H9 (cell line): ENCODE measurements around the gene KAZN. TPM values are rescaled to one million over a fixed set of nuclear protein-coding genes. Genes with fewer than 3 reads are reported as not detected.

Experiments used
- DNase-seq: peaks from one replicate; pipeline ENCODE4 v3.0.0-alpha.2; 2017
- H2AFZ ChIP-seq: one replicate; pipeline ENCODE4 v1.6.1; 2013; ENCODE audit warnings: mild to moderate bottlenecking, low read length, control low read depth, moderate library complexity
- H2AK5ac ChIP-seq: 2 replicates; pipeline ENCODE4 v1.6.1; 2013; ENCODE audit warnings: low read length, control low read depth, mixed read lengths; ENCODE audit not compliant: insufficient read length
- H2BK120ac ChIP-seq: one replicate; pipeline ENCODE4 v1.6.1; 2013; ENCODE audit warnings: low read depth, mild to moderate bottlenecking, low read length, control low read depth, inconsistent platforms; ENCODE audit not compliant: poor library complexity, severe bottlenecking
- H2BK12ac ChIP-seq: 2 replicates; pipeline ENCODE4 v1.6.1; 2013; ENCODE audit warnings: low read length, control low read depth, mixed read lengths, low read depth; ENCODE audit not compliant: insufficient read length
- H2BK15ac ChIP-seq: 2 replicates; pipeline ENCODE4 v1.6.1; 2013; ENCODE audit warnings: low read depth, low read length, control low read depth
- H2BK20ac ChIP-seq: one replicate; pipeline ENCODE4 v1.6.1; 2013; ENCODE audit warnings: low read depth, mild to moderate bottlenecking, low read length, control low read depth, inconsistent platforms; ENCODE audit not compliant: poor library complexity, severe bottlenecking
- H2BK5ac ChIP-seq: 2 replicates; pipeline ENCODE4 v1.6.1; 2013; ENCODE audit warnings: low read length, control low read depth, mixed read lengths; ENCODE audit not compliant: insufficient read length
- H3K14ac ChIP-seq: 2 replicates; pipeline ENCODE4 v1.6.1; 2013; ENCODE audit warnings: low read length, control low read depth; ENCODE audit not compliant: insufficient read depth
- H3K18ac ChIP-seq: 2 replicates; pipeline ENCODE4 v1.6.1; 2013; ENCODE audit warnings: low read depth, mild to moderate bottlenecking, mixed read lengths, low read length, control low read depth; ENCODE audit not compliant: insufficient read length
- H3K23ac ChIP-seq: 2 replicates; pipeline ENCODE4 v1.6.1; 2013; ENCODE audit warnings: low read length, control low read depth, mixed read lengths, low read depth; ENCODE audit not compliant: insufficient read length
- H3K23me2 ChIP-seq: 2 replicates; pipeline ENCODE4 v1.6.1; 2013; ENCODE audit warnings: low read depth, mild to moderate bottlenecking, mixed read lengths, low read length, control low read depth; ENCODE audit not compliant: insufficient read length, poor library complexity, severe bottlenecking
- H3K27ac ChIP-seq: 2 replicates; pipeline ENCODE4 v1.5.1; 2013; ENCODE audit warnings: low read length, control low read depth, mixed read lengths, low read depth; ENCODE audit not compliant: insufficient read length
- H3K27me3 ChIP-seq: 2 replicates; pipeline ENCODE4 v1.6.1; 2013; ENCODE audit warnings: low read length, control low read depth, inconsistent platforms; ENCODE audit not compliant: insufficient read depth
- H3K4ac ChIP-seq: 2 replicates; pipeline ENCODE4 v1.6.1; 2013; ENCODE audit warnings: low read depth, mild to moderate bottlenecking, control low read depth, inconsistent platforms, low read length, moderate library complexity
- H3K4me1 ChIP-seq: 2 replicates; pipeline ENCODE4 v1.6.1; 2013; ENCODE audit warnings: low read length, control low read depth, inconsistent platforms; ENCODE audit not compliant: insufficient read depth
- H3K4me2 ChIP-seq: 2 replicates; pipeline ENCODE4 v1.6.1; 2013; ENCODE audit warnings: low read length, control low read depth, mixed read lengths; ENCODE audit not compliant: insufficient read length, insufficient read depth
- H3K56ac ChIP-seq: 2 replicates; pipeline ENCODE4 v1.6.1; 2013; ENCODE audit warnings: low read depth, mild to moderate bottlenecking, mixed read lengths, low read length, control low read depth; ENCODE audit not compliant: insufficient read length
- H3K79me1 ChIP-seq: 2 replicates; pipeline ENCODE4 v1.6.1; 2013; ENCODE audit warnings: low read depth, mild to moderate bottlenecking, moderate library complexity, low read length, control low read depth, inconsistent platforms; ENCODE audit not compliant: insufficient read depth, poor library complexity, severe bottlenecking
- H3K79me2 ChIP-seq: 2 replicates; pipeline ENCODE4 v1.6.1; 2013; ENCODE audit warnings: low read length, control low read depth, inconsistent platforms; ENCODE audit not compliant: insufficient read depth
- H3K9ac ChIP-seq: 2 replicates; pipeline ENCODE4 v1.6.1; 2013; ENCODE audit warnings: low read length, control low read depth, mixed read lengths; ENCODE audit not compliant: insufficient read length; ENCODE audit errors: extremely low read depth
- H3K9me3 ChIP-seq: one replicate; pipeline ENCODE4 v1.6.1; 2013; ENCODE audit warnings: low read depth, low read length, inconsistent platforms; ENCODE audit not compliant: control insufficient read depth
- H3T11ph ChIP-seq: one replicate; pipeline ENCODE4 v1.6.1; 2013; ENCODE audit warnings: mild to moderate bottlenecking, low read length, control low read depth, inconsistent platforms
- H4K20me1 ChIP-seq: one replicate; pipeline ENCODE4 v1.6.1; 2013; ENCODE audit not compliant: control insufficient read depth, insufficient read length, insufficient read depth
- H4K5ac ChIP-seq: 2 replicates; pipeline ENCODE4 v1.6.1; 2013; ENCODE audit warnings: low read depth, mild to moderate bottlenecking, mixed read lengths, low read length, control low read depth; ENCODE audit not compliant: insufficient read length
- H4K8ac ChIP-seq: replicated peaks from 2 replicates; pipeline ENCODE4 v1.6.1; 2013; ENCODE audit warnings: low read length, control low read depth, mixed read lengths, low read depth; ENCODE audit not compliant: insufficient read length
- H4K91ac ChIP-seq: 2 replicates; pipeline ENCODE4 v1.6.1; 2013; ENCODE audit warnings: low read depth, mild to moderate bottlenecking, moderate library complexity, mixed read lengths, low read length, control low read depth; ENCODE audit not compliant: insufficient read length
- H3K27ac Mint-ChIP-seq, 3 experiments: 2 replicates in 2 of 3; 3 replicates in 1 of 3; pipeline ENCODE4 v1.8.0; 2020 to 2021; ENCODE audit warnings: mixed read lengths in 3 of 3, mild to moderate bottlenecking in 1 of 3, moderate library complexity in 1 of 3
- H3K27me3 Mint-ChIP-seq: 2 replicates; pipeline ENCODE4 v1.8.0; 2021; ENCODE audit warnings: low read depth, mild to moderate bottlenecking, moderate library complexity, mixed read lengths
- H3K36me3 Mint-ChIP-seq, 3 experiments: 2 replicates in 2 of 3; 3 replicates in 1 of 3; pipeline ENCODE4 v1.8.0; 2020 to 2021; ENCODE audit warnings: low read depth in 3 of 3, mixed read lengths in 3 of 3; ENCODE audit not compliant: insufficient read depth in 1 of 3
- H3K4me1 Mint-ChIP-seq, 2 experiments: 2 replicates each; pipeline ENCODE4 v1.8.0; 2020; ENCODE audit warnings: mixed read lengths in 2 of 2
- H3K4me3 Mint-ChIP-seq, 2 experiments: 2 replicates in 1 of 2; 3 replicates in 1 of 2; pipeline ENCODE4 v1.8.0; 2020 to 2021; ENCODE audit warnings: mild to moderate bottlenecking in 2 of 2, mixed read lengths in 2 of 2, moderate library complexity in 1 of 2
- H3K9me3 Mint-ChIP-seq, 2 experiments: 2 replicates in 1 of 2; 3 replicates in 1 of 2; pipeline ENCODE4 v1.8.0; 2020; ENCODE audit warnings: mild to moderate bottlenecking in 2 of 2, mixed read lengths in 2 of 2, moderate library complexity in 1 of 2
- WGBS: extraction: QIAGEN DNeasy Blood & Tissue Kit; methylation state at CpG from one replicate; pipeline ENCODE4 v1.1.7; 2013; ENCODE audit warnings: missing lambda C conversion rate, low lambda C conversion rate, mixed read lengths; ENCODE audit not compliant: insufficient read length; ENCODE audit errors: extremely low coverage; 5-methylcytosine and 5-hydroxymethylcytosine counted together
- total RNA-seq: library from RNA; stranded (reverse); gene quantifications from 2 replicates; pipeline ENCODE4 v1.2.1, GENCODE V29; 2021
- TF ChIP-seq, protein P1 (sequence below): fragments of 200-600 bp; sonication (generic); conservative IDR thresholded peaks from 3 replicates; pipeline ENCODE4 v1.8.0; 2021; ENCODE audit warnings: antibody characterized with exemption, mild to moderate bottlenecking

KAZN gene
- total RNA-seq, 1 experiment from 2014 or later: 7.6 TPM

DNA sequence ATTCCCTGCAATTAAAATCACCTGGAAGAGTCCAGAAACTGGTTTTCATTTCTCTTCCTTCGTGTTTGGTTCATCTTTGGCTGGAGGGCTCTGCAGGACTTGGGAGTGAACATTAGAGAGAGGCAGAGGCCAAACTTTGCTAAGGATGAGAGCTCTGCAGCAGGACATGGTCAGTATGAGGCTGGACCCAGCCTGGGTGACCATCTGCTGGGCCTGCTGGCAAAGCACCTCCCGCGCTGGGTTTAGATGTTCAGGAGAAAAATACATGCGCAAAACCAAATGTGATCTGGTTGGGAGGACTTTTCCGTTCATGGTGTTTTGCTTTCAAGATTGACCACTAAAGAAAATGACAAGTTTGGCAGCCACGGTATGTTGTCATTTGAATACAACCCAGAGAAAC, 15.9 kb downstream of the KAZN start:
- no peak overlapping the region for H2BK120ac ChIP-seq
- H3K27ac Mint-ChIP-seq: no peak overlapping the region

More for the DNA sequence above, 15.9 kb downstream of the KAZN start:
- Histone ChIP-seq H2BK20ac (no peak overlapping the region), H3K4me1 (no peaks in the 10 kb centered on the region), H3K23ac (no peak overlapping the region), H3K27ac (no peak overlapping the region), H2AFZ (no peak overlapping the region), H3K4ac (no peak overlapping the region), H2AK5ac (no peak overlapping the region), H3K4me2 (no peak overlapping the region), H2BK15ac (no peak overlapping the region), H3K18ac (no peak overlapping the region), H3K9me3 (no peaks in the 10 kb centered on the region), H3T11ph (no peak overlapping the region), H3K23me2 (no peaks in the 10 kb centered on the region), H2BK5ac (no peak overlapping the region), H3K56ac (no peak overlapping the region), H3K27me3 (no peaks in the 10 kb centered on the region), H2BK12ac (no peak overlapping the region), H4K91ac (no peak overlapping the region), H4K8ac (no peak overlapping the region), H4K20me1 (no peaks in the 10 kb centered on the region), H3K9ac (no peak overlapping the region), H3K79me1 (no peaks in the 10 kb centered on the region), H4K5ac (no peak overlapping the region), H3K79me2 (no peaks in the 10 kb centered on the region), H3K14ac (no peak overlapping the region)
- TF ChIP-seq, protein P1, sequence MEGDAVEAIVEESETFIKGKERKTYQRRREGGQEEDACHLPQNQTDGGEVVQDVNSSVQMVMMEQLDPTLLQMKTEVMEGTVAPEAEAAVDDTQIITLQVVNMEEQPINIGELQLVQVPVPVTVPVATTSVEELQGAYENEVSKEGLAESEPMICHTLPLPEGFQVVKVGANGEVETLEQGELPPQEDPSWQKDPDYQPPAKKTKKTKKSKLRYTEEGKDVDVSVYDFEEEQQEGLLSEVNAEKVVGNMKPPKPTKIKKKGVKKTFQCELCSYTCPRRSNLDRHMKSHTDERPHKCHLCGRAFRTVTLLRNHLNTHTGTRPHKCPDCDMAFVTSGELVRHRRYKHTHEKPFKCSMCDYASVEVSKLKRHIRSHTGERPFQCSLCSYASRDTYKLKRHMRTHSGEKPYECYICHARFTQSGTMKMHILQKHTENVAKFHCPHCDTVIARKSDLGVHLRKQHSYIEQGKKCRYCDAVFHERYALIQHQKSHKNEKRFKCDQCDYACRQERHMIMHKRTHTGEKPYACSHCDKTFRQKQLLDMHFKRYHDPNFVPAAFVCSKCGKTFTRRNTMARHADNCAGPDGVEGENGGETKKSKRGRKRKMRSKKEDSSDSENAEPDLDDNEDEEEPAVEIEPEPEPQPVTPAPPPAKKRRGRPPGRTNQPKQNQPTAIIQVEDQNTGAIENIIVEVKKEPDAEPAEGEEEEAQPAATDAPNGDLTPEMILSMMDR: no peak
- H3K4me1 Mint-ChIP-seq: peaks cover 9 to 14% of the 10 kb centered on the region in 2 experiments
- DNase-seq: no peak
- H3K27me3 Mint-ChIP-seq: no peaks in the 10 kb centered on the region; the same call in 1 of the 2 replicates
- H3K36me3 Mint-ChIP-seq: peaks cover 0 to 8% (median 4%) of the 10 kb centered on the region in 3 experiments; a peak in 4 of 7 replicates
- H3K9me3 Mint-ChIP-seq: no peaks in the 10 kb centered on the region
- no CpG with 5 or more reads among the region's 6 CpGs for WGBS
- no peak overlapping the region for H3K4me3 Mint-ChIP-seq
